H1 (cell line): ENCODE data around the gene UBE2B. TPM values are rescaled to one million over a fixed set of nuclear protein-coding genes. Genes with fewer than 3 reads are reported as not detected.

ENCODE experiments used
- CTCF ChIA-PET: fragments of 300-600 bp; sonication (Branson Sonifier 250); formaldehyde crosslinking; loops from one replicate; lab custom pipeline; 2021; ENCODE audit not compliant: partially characterized antibody; lab: Charles Lee
- POLR2A ChIA-PET: fragments of 300-600 bp; sonication (Branson Sonifier 250); formaldehyde crosslinking; loops from one replicate; lab custom pipeline; 2021; ENCODE audit warnings: inconsistent platforms; ENCODE audit not compliant: partially characterized antibody; lab: Charles Lee
- DNase-seq, 2 experiments: peaks; one replicate each; pipeline versions ENCODE4 v3.0.0 to v3.0.0-alpha.2; 2010 to 2022; ENCODE audit warnings: low spot score in 2 of 2, low read depth in 1 of 2, mixed read lengths in 1 of 2
- FAIRE-seq: peaks from 2 replicates; lab custom pipeline; 2011; peaks lifted over from hg19 to GRCh38; lab: Jason Lieb, UNC
- H2AFZ ChIP-seq: 2 replicates; pipeline ENCODE4 v1.8.1; 2012; ENCODE audit warnings: low read length, inconsistent platforms
- H2AK5ac ChIP-seq: 2 replicates; pipeline ENCODE4 v1.6.1; 2013; ENCODE audit warnings: low read depth, low read length
- H2BK120ac ChIP-seq: replicated peaks from 2 replicates; pipeline ENCODE3; 2013; ENCODE audit warnings: low read depth, low read length, inconsistent platforms
- H2BK12ac ChIP-seq: 2 replicates; pipeline ENCODE4 v1.6.1; 2013; ENCODE audit warnings: low read depth, low read length
- H2BK15ac ChIP-seq: 2 replicates; pipeline ENCODE4 v1.6.1; 2013; ENCODE audit warnings: low read length
- H2BK20ac ChIP-seq: 2 replicates; pipeline ENCODE4 v1.6.1; 2013; ENCODE audit warnings: low read length
- H2BK5ac ChIP-seq: 2 replicates; pipeline ENCODE4 v1.6.1; 2013; ENCODE audit warnings: low read depth, low read length
- H3K14ac ChIP-seq: 2 replicates; pipeline ENCODE4 v1.6.1; 2013; ENCODE audit warnings: inconsistent platforms; ENCODE audit not compliant: insufficient read length
- H3K18ac ChIP-seq: 2 replicates; pipeline ENCODE4 v1.6.1; 2013; ENCODE audit warnings: low read length; ENCODE audit errors: extremely low read depth
- H3K23ac ChIP-seq: 2 replicates; pipeline ENCODE4 v1.6.1; 2013; ENCODE audit warnings: inconsistent platforms; ENCODE audit not compliant: insufficient read length
- H3K23me2 ChIP-seq: 2 replicates; pipeline ENCODE4 v1.6.1; 2013; ENCODE audit warnings: low read depth, low read length
- H3K27ac ChIP-seq: 2 replicates; pipeline ENCODE4 v1.6.1; 2011; ENCODE audit warnings: low read depth, low read length, inconsistent platforms
- H3K27me3 ChIP-seq, 4 experiments: replicated peaks in 1 of 4; 1 replicate in 1 of 4; 2 replicates in 3 of 4; pipeline versions ENCODE4 v1.6.1 to v1.8.1; 2011 to 2013; ENCODE audit warnings: low read length in 3 of 4, mild to moderate bottlenecking in 3 of 4, inconsistent platforms in 2 of 4, mixed read lengths in 2 of 4, moderate library complexity in 1 of 4; ENCODE audit not compliant: control insufficient read depth in 3 of 4, insufficient read depth in 3 of 4; ENCODE audit errors: extremely low read depth in 1 of 4
- H3K36me3 ChIP-seq, 4 experiments: 2 replicates each; pipeline versions ENCODE4 v1.6.1 to v1.8.1; 2011 to 2013; ENCODE audit warnings: mild to moderate bottlenecking in 4 of 4, low read length in 3 of 4, moderate library complexity in 2 of 4, control low read depth in 1 of 4, inconsistent platforms in 1 of 4; ENCODE audit not compliant: insufficient read depth in 4 of 4, control insufficient read depth in 2 of 4
- H3K4ac ChIP-seq: replicated peaks from 2 replicates; pipeline ENCODE3; 2013; ENCODE audit warnings: low read length, low read depth, mixed read lengths, inconsistent platforms; ENCODE audit not compliant: insufficient read length
- H3K4me1 ChIP-seq, 4 experiments: replicated peaks in 1 of 4; 1 replicate in 1 of 4; 2 replicates in 3 of 4; pipeline versions ENCODE4 v1.6.1 to v1.8.1; 2011 to 2013; ENCODE audit warnings: low read length in 3 of 4, inconsistent platforms in 2 of 4, mixed read lengths in 1 of 4; ENCODE audit not compliant: insufficient read depth in 4 of 4, control insufficient read depth in 3 of 4
- H3K4me2 ChIP-seq, 2 experiments: 2 replicates each; pipeline versions ENCODE4 v1.6.1 to v1.8.1; 2011 to 2013; ENCODE audit warnings: low read depth in 2 of 2, low read length in 2 of 2, control low read depth in 1 of 2, inconsistent platforms in 1 of 2, mild to moderate bottlenecking in 1 of 2; ENCODE audit not compliant: insufficient read depth in 1 of 2
- H3K4me3 ChIP-seq, 4 experiments: fragments of 200-600, 300-600 bp in 1 of 4; sonication (generic), shearing (Covaris generic), sonication (Bioruptor Twin) in 1 of 4; 2 replicates each; pipeline versions ENCODE4 v1.5.1 to v1.8.1; 2011 to 2016; ENCODE audit warnings: low read length in 4 of 4, low read depth in 3 of 4, control low read depth in 2 of 4, inconsistent platforms in 2 of 4, mild to moderate bottlenecking in 2 of 4, mixed read lengths in 1 of 4, moderate library complexity in 1 of 4; ENCODE audit not compliant: insufficient read depth in 2 of 4; ENCODE audit errors: extremely low read depth in 1 of 4
- H3K56ac ChIP-seq: replicated peaks from 2 replicates; pipeline ENCODE3; 2013; ENCODE audit warnings: low read depth, mild to moderate bottlenecking, mixed read lengths, low read length, inconsistent platforms; ENCODE audit not compliant: insufficient read length
- H3K79me1 ChIP-seq: 2 replicates; pipeline ENCODE4 v1.6.1; 2013; ENCODE audit warnings: low read depth, low read length, control low read depth
- H3K79me2 ChIP-seq, 2 experiments: 2 replicates each; pipeline versions ENCODE4 v1.6.1 to v1.8.1; 2012 to 2013; ENCODE audit warnings: low read length in 2 of 2, mild to moderate bottlenecking in 2 of 2, inconsistent platforms in 1 of 2; ENCODE audit not compliant: insufficient read depth in 2 of 2, control insufficient read depth in 1 of 2
- H3K9ac ChIP-seq, 4 experiments: replicated peaks in 1 of 4; 1 replicate in 1 of 4; 2 replicates in 3 of 4; pipeline versions ENCODE4 v1.6.1 to v1.8.1; 2011 to 2013; ENCODE audit warnings: low read depth in 3 of 4, low read length in 3 of 4, control low read depth in 2 of 4, mild to moderate bottlenecking in 2 of 4, moderate library complexity in 2 of 4, inconsistent platforms in 1 of 4; ENCODE audit errors: extremely low read depth in 1 of 4
- H3K9me3 ChIP-seq, 2 experiments: 2 replicates each; pipeline versions ENCODE4 v1.6.1 to v1.8.1; 2012 to 2013; ENCODE audit warnings: mild to moderate bottlenecking in 2 of 2, moderate library complexity in 2 of 2, control low read depth in 1 of 2, inconsistent platforms in 1 of 2, low read depth in 1 of 2, low read length in 1 of 2, mixed read lengths in 1 of 2; ENCODE audit not compliant: insufficient read depth in 2 of 2
- H4K20me1 ChIP-seq, 2 experiments: replicated peaks in 1 of 2; 2 replicates each; pipeline versions ENCODE3 to v1.8.1; 2011 to 2013; ENCODE audit warnings: inconsistent platforms in 2 of 2, low read length in 2 of 2, mild to moderate bottlenecking in 1 of 2; ENCODE audit not compliant: insufficient read depth in 2 of 2, control insufficient read depth in 1 of 2
- H4K5ac ChIP-seq: 2 replicates; pipeline ENCODE4 v1.6.1; 2013; ENCODE audit warnings: low read length, low read depth, mixed read lengths, inconsistent platforms; ENCODE audit not compliant: insufficient read length
- H4K8ac ChIP-seq: 2 replicates; pipeline ENCODE4 v1.8.0; 2013; ENCODE audit warnings: mild to moderate bottlenecking, moderate library complexity, low read length, inconsistent platforms; ENCODE audit not compliant: insufficient read depth; ENCODE audit errors: extremely low read depth
- H4K91ac ChIP-seq: replicated peaks from 2 replicates; pipeline ENCODE3; 2013; ENCODE audit warnings: low read length, mixed read lengths, inconsistent platforms; ENCODE audit not compliant: insufficient read length
- BCL11A ChIP-seq, 2 experiments: IDR thresholded peaks; one replicate each; pipeline ENCODE4 v1.6.1; 2011; ENCODE audit warnings: low read depth in 2 of 2, low read length in 2 of 2, mild to moderate bottlenecking in 2 of 2
- EZH2 ChIP-seq: fragments of 200-600 bp; sonication (generic); IDR thresholded peaks from 2 replicates; pipeline ENCODE4 v1.7.1; 2012; ENCODE audit warnings: low read depth, mild to moderate bottlenecking, moderate library complexity, low read length, inconsistent platforms; ENCODE audit not compliant: severe bottlenecking
- HDAC6 ChIP-seq: IDR thresholded peaks from one replicate; pipeline ENCODE4 v1.7.1; 2012; ENCODE audit warnings: low read depth, mild to moderate bottlenecking, inconsistent platforms, low read length, moderate library complexity
- POLR2A ChIP-seq, 2 experiments: IDR thresholded peaks; 1 replicate in 1 of 2; 2 replicates in 1 of 2; pipeline ENCODE4 v1.6.1; 2011; ENCODE audit warnings: low read depth in 2 of 2, low read length in 2 of 2, mild to moderate bottlenecking in 2 of 2; ENCODE audit errors: control extremely low read depth in 1 of 2
- POLR2AphosphoS5 ChIP-seq: IDR thresholded peaks from 2 replicates; pipeline ENCODE4 v1.6.1; 2011; ENCODE audit warnings: low read depth, low read length
- RBBP5 ChIP-seq: IDR thresholded peaks from 2 replicates; pipeline ENCODE4 v1.7.1; 2012; ENCODE audit warnings: low read depth, mild to moderate bottlenecking, inconsistent platforms, low read length, moderate library complexity, borderline replicate concordance
- SUZ12 ChIP-seq: fragments of 200-600 bp; sonication (generic); IDR thresholded peaks from 2 replicates; pipeline ENCODE4 v1.6.1; 2012; ENCODE audit warnings: mild to moderate bottlenecking, inconsistent platforms, low read length, moderate library complexity, mixed read lengths
- WGBS, 2 experiments: shearing (Covaris generic) in 1 of 2; methylation state at CpG; one replicate each; pipeline versions ENCODE4 v1.1.6 to v1.1.7; 2013 to 2015; ENCODE audit warnings: low lambda C conversion rate in 2 of 2, mixed read lengths in 2 of 2, inconsistent platforms in 1 of 2, low coverage in 1 of 2, missing lambda C conversion rate in 1 of 2; ENCODE audit not compliant: insufficient replicate concordance in 2 of 2, insufficient coverage in 1 of 2, insufficient read length in 1 of 2; ENCODE audit errors: extremely low coverage in 1 of 2, missing lambda C conversion rate in 1 of 2; 5-methylcytosine and 5-hydroxymethylcytosine counted together
- polyA plus RNA-seq, 7 experiments: library from polyadenylated mRNA; depleted of rRNA in 3 of 7; stranded (reverse) in 5 of 7; unstranded in 2 of 7; fragments of >200 nt in 5 of 7; fragments of 200-250 nt in 2 of 7; gene quantifications; 1 replicate in 5 of 7; 2 replicates in 1 of 7; 4 replicates in 1 of 7; pipeline versions ENCODE4 v1.2.1 to v1.2.3, GENCODE V29; 2011 to 2013; ENCODE audit warnings: missing spikeins in 2 of 7, mixed read lengths in 2 of 7
- total RNA-seq: library from RNA; stranded (reverse); fragmentation: NEBNext Ultra II Directional; extraction: Animal tissue kit (Norgen Biotek cat#: 25700); gene quantifications from 2 replicates; pipeline ENCODE4 v1.2.1, GENCODE V29; 2021
- TF ChIP-seq, protein P1 (sequence below), 3 experiments: IDR thresholded peaks; 1 replicate in 2 of 3; 2 replicates in 1 of 3; pipeline versions ENCODE4 v1.5.1 to v1.6.1; 2011; ENCODE audit warnings: low read length in 3 of 3, mild to moderate bottlenecking in 3 of 3, inconsistent platforms in 2 of 3, low read depth in 1 of 3, moderate library complexity in 1 of 3; ENCODE audit not compliant: insufficient read depth in 1 of 3; ENCODE audit errors: control extremely low read depth in 1 of 3

Gene UBE2B
- total and polyA plus RNA-seq, 2 of the 8 experiments (the other 6 are each of a cell fraction or from before 2014, with no cell fraction given) = 15.9 to 46.8 TPM

DNA sequence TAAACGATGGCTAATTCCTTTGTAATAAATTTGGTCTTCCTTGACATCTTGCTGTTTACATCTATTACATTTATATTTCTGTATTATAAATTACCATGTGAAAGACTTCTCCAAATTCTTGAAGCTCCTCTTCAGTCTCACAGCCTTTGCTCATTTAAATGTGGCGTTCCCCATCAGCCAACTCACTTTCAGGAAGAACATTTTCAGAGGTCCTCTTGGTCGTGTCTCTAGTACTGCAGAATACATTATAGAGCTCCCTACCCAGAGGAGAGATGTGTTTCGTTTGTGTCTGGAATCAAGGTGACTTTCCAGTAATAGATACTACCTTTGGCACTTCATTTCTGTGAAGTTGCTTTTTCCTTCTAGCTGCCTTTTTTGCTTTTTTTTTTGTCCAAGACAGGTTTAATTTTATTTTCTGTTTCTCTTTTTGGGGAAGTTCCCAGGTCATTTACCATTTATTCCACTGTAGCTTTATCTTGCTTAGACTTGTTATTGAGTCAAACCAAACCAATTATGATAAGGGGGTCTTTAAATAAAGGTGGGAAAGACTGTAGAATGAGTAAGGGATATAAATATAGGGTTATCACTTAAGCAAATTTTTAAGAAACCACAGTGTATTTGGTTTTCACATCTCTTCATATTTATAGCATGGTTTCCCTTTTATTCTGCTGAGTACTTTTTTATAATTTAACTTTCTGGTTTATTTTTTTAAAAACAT lies 12.8 kb downstream of the UBE2B start:
- 94% methylated on average over 4 of the region's 4 CpGs; no CpG with 5 or more reads in 1 of the 2 experiments for WGBS, 2 experiments
- ChIA-PET POLR2A (interaction anchor here (1.0 to 6.8 kb wide), 6 partner anchors 12 to 127 kb away, joined by 3 to 51 read pairs (median 6); partner anchors contain the start of gene UBE2B), CTCF (interaction anchor here (0.7 to 2.1 kb wide), 4 partner anchors 28 to 203 kb away, joined by 3 to 6 read pairs (median 4); partner anchors contain the start of gene CDKN2AIPNL)
- Histone ChIP-seq H2BK12ac (no peak overlapping the region), H3K23me2 (no peaks in the 10 kb centered on the region), H3K36me3 (peaks cover 7 to 86% (median 38%) of the 10 kb centered on the region in 4 experiments), H3K4me1 (no peaks in the 10 kb centered on the region), H2BK120ac (no peak overlapping the region), H3K9me3 (no peaks in the 10 kb centered on the region), H3K27me3 (no peaks in the 10 kb centered on the region), H3K4me3 (no peak overlapping the region), H3K9ac (no peak overlapping the region), H4K20me1 (peaks cover 0 to 4% of the 10 kb centered on the region in 2 experiments), H3K79me1 (no peaks in the 10 kb centered on the region), H4K8ac (no peak overlapping the region), H3K4ac (no peak overlapping the region), H3K27ac (no peak overlapping the region), H3K79me2 (no peaks in the 10 kb centered on the region), H2BK20ac (no peak overlapping the region), H3K4me2 (no peak overlapping the region), H3K18ac (no peak overlapping the region), H2AK5ac (no peak overlapping the region), H4K5ac (no peak overlapping the region), H2AFZ (no peak overlapping the region), H3K56ac (no peak overlapping the region), H3K23ac (no peak overlapping the region), H2BK15ac (no peak overlapping the region), H2BK5ac (no peak overlapping the region), H4K91ac (no peak overlapping the region), H3K14ac (no peak overlapping the region)
- DNase-seq (no peak), FAIRE-seq (no peak)
- TF ChIP-seq POLR2A (IDR thresholded peaks at IDR 0.05; ENCODE audit: control extremely low read depth in 1 of 2, low read depth in 2 of 2, low read length in 2 of 2) (no peak), SUZ12 (no peak), HDAC6 (no peak), POLR2AphosphoS5 (no peak), EZH2 (no peak), RBBP5 (no peak), BCL11A (IDR thresholded peaks at IDR 0.05; ENCODE audit: low read depth in 2 of 2, low read length in 2 of 2) (no peak)
- TF ChIP-seq, protein P1, sequence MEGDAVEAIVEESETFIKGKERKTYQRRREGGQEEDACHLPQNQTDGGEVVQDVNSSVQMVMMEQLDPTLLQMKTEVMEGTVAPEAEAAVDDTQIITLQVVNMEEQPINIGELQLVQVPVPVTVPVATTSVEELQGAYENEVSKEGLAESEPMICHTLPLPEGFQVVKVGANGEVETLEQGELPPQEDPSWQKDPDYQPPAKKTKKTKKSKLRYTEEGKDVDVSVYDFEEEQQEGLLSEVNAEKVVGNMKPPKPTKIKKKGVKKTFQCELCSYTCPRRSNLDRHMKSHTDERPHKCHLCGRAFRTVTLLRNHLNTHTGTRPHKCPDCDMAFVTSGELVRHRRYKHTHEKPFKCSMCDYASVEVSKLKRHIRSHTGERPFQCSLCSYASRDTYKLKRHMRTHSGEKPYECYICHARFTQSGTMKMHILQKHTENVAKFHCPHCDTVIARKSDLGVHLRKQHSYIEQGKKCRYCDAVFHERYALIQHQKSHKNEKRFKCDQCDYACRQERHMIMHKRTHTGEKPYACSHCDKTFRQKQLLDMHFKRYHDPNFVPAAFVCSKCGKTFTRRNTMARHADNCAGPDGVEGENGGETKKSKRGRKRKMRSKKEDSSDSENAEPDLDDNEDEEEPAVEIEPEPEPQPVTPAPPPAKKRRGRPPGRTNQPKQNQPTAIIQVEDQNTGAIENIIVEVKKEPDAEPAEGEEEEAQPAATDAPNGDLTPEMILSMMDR (IDR thresholded peaks at IDR 0.05; ENCODE audit: control extremely low read depth in 1 of 3, insufficient read depth in 1 of 3, low read depth in 1 of 3, low read length in 3 of 3) = no peak
